Kasumi-1 (cell line): ENCODE measurements around the gene LONRF2.
"Not testable (repeated sequence)": the region's sequence is repeated elsewhere in the genome, so short reads cannot be mapped to it uniquely, and the experiment has no call there.

Experiments used
- DNase-seq, 2 experiments: peaks; one replicate each; lab custom pipeline; 2025; lab: John Stamatoyannopoulos, UW

Gene LONRF2

DNA sequence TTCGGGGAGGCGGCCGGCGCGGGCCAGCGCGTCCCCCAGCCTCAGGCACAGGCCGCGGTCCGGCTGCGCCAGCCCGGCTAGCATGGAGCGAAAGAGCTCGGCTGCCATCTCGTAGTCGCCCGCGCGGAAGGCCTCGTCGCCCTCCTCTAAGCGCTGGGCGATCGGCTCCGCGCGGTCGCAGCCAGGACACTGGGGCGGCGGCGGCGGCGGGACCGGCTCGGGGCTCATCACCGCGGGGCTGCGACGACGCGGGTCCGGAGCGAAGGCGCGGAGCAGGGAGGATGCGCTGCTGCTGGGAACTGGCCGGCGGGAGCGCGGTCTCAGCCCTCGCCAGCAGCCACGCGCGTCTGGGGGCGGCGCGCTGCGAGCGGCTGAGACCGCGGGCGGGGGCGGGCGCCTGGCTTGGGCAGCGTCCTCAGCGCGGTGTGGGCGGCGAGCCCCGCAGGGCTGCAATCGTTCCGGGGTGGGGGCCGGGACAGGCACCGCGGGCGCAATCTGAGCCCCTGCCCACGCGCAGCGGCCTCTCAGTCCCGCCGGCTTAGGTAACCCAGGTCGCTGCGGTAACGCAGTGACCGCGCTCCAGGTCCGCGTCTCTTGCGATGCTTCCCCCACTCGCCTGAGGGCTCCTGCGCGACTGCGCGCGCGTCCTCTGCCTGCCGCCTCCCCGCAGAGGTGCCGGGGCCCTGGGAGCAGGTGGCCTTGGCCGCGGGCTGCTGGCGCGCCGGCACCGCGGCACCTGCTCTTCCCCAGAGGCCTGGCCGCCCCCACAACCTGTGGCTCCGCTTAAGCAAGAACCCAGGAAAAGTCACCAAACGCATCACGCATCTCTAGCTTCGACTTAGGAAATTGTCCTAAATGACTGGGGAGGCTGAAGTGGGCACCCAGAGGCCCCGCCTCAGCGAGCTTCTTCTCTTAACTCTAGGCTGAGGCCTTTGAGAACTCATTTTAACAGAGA, at the start of gene LONRF2:
Gene LONRF2, minus strand, starts transcription at position 636 of the 955 bp plus-strand sequence. Its CDS starts 408 bp downstream, at position 228.
- no peak for DNase-seq

DNA sequence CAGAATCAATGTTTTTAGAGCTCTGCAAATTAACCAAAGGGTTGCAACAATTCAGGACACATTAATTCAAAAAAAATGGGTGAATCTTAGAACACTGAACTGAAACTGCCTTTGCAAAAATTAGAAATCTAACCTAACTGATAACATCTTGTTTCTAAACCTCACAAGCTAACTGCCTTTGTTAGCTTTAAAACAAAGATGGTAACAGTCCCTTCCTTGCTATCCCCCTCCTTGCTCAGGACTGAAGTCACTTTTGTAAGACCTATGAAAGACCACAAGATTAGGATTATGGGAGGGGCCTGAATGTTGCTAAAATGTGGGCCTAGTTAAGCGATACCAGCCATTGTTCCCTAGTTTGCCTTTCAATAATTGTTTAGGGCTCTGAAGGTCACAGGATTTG, 44.9 kb upstream of the LONRF2 start:
- DNase-seq, result no peak

DNA sequence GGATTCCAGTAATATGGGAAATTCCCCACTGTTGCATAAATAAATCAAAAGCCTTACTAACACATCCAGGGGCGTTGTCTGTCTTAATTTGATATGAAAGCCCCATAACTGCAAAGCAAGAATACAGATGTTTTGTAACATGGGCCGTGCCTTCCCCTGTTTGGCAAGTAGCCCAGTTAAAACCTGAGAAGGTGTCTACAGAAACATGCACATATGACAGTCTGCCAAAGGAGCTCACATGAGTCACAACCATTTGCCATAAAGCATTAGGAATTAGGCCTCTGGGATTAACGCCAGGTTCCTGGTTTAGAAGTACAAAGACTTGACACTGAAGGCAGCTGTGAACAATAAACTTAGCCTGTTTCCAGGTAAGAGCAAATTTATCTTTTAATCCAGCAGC, 43.1 kb upstream of the LONRF2 start:
- no peak for DNase-seq

DNA sequence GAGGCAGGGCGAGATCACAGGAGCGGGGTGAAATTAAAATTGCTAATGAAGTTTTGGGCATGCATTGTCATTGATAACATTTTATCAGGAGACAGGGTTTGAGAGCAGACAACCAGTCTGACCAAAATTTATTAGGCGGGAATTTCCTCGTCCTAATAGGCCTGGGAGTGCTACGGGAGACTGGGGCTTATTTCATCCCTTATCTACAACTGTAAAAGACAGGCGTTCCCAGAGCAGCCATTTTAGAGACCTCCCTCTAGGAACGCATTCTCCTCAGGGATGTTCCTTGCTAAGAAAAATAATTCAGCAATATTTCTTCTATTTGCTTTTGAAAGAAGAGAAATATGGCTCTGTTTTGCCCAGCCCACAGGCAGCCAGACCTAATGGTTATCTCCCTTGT, 40.0 kb upstream of the LONRF2 start:
- not testable (repeated sequence) for DNase-seq

DNA sequence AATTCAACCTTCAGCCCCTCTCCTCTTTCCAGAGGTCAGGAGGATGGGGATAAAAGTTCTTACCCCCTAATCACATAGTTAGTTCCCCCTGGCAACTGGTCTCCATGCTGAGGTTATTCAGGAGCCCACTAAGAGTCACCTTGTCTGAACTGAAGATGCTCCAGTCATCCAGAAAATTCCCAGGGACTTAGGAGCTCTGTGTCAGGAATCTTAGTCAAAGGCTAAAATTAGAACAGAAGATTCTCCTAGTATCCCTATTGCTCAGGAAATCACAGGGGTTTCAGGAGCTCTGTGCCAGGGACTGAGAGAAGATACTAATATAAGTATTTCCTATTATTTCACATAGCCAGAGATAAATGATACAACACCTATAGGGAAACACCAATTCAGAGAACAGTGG, 37.3 kb upstream of the LONRF2 start:
- no peak for DNase-seq

DNA sequence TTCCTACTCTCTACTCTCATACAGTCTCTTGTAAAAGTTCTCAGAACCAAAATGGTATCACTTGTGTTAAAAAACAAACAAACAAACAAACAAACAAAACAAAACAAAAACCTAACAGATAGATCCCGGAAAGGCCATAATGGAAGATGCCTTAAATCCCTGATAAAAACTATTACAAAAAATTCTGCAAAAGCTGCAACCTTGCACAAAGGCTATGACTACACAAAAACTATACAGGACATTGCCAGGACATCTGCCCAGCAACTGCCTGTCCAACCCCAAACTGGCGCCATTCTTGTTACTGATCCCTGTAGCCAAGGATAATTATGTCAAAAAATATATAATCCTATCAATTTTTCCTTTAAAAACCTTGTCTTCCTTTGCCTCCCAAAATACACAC, 36.3 kb upstream of the LONRF2 start:
- no peak for DNase-seq

DNA sequence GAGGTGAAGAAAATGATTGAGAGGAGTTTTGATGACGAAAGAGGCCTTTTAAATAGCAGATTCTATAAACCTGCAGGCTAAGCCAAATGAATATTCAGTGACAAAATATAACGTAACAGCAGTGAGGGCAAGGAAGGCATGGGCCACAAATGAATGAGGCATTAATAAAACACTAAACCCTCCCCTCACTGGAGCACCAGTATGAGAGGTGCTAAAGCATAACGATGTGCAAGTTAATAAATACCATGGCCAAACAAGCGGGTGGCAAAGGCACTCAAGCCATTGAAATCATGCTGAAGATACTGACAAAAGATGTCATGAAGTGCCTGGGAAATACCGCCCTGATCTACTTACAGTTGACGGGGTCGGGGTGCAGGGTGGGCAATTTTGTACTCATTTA, 30.2 kb upstream of the LONRF2 start:
- DNase-seq, result no peak

DNA sequence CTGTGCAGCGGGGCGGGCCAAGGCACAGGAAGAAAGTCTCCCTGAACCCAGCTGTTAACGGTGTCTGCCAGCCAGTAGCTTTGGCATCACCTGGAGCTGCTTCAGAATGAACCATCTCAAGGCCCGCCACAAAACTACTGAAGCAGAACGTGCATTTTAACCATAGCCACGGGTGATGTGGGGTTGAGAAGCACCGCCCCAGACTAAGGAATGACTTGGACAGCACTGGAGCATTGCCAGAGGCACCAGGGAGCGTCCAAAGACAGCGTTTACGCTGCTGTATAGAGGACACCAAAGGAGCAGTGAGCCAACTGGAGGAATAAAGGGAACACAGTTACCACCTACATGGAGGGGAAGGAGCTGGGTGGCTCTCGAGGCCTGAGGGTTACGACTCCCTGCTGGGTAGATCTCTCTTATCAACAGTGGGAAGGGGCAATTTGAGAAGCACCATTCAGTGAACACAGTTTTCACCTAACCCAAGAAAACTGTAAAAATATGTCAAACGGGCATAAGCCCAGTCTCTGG, 28.4 kb upstream of the LONRF2 start:
- no peak for DNase-seq

DNA sequence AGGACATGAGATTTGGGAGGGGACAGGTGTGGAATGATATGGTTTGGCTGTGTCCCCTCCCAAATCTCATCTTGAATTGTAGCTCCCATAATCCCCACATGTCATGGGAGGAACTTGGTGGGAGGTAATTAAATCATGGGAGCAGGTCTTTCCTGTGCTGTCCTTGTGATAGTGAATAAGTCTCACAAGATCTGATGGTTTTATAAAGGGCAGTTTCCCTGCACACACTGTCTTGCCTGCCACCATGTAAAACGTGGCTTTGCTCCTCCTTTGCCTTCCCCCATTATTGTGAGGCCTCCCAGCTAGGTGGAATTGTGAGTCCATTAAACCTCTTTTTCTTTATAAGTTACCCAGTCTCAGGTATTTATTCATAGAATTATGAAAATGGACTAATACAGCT, 22.8 kb upstream of the LONRF2 start:
- not testable (repeated sequence) for DNase-seq

DNA sequence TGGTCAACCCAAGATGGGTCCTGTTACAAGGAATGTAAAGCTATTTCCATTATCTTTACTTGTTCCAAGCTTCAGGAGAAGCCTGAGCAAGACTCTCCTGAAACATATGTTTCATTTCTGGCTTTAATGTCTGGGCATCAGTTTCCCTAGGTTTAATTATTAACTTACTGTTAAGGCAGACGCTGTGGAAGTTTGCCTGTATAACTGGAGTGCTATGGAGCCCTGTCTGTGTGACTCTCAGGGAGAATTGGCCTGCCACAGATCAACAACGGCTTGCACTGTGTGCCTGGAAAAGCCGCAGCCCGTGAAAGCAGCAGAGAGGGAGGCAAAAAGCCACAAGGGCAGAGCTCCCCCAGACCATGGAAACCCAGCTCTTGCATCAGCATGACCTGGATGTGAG, 22.1 kb upstream of the LONRF2 start:
- DNase-seq, result no peak

DNA sequence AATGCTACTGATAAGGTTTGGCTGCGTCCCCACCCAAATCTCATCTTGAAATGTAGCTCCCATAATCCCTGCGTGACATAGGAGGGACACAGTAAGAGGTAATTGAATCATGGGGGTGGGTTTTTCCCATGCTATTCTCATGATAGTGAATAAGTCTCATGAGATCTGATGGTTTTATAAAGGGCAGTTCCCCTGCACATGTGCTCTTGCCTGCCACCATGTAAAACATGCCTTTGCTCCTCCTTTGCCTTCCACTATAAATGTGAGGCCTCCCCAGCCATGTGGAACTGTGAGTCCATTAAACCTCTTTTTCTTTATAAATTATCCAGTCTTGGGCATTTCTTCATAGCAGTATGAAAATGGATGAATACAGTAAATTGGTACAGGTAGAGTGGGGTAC, 20.2 kb upstream of the LONRF2 start:
- not testable (repeated sequence) for DNase-seq

DNA sequence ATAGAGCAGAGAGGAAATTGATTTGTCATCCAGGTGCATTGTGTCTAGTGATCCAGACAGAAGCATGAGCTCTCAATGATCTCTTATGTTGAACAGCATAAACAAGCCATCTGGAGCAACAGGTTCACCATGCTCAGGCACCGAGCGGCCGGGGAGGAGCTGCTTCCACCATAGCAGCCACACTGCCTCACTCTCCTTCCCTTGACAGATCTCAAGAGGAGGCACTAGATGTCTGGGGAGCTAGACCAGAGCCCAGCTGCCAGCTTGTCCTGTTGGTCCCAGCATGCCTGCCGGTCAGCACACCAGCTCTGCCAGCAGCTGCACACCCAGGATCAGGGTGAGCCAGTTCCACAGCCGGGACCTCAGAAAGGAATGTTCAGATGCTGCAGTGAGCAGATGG, 17.5 kb upstream of the LONRF2 start:
- DNase-seq, result no peak

DNA sequence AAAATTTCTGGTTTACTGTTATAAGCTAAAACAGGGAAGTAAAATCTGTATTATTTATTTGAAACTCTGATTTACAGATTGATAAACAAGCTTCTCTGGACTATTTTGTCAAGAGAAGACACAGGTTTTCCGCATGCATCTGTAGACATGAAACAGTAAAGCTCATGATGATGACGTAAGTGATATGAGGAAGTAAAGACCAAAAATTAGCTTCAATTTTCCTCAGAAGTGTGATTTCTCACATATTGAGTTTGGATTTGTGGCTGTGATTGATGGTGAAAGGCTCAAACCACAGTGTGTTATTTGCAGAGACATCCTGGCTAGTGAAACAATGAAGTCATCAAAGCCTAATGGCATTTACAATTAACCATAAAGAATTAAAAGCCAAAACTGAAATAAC, 12.6 kb upstream of the LONRF2 start:
- no peak for DNase-seq

DNA sequence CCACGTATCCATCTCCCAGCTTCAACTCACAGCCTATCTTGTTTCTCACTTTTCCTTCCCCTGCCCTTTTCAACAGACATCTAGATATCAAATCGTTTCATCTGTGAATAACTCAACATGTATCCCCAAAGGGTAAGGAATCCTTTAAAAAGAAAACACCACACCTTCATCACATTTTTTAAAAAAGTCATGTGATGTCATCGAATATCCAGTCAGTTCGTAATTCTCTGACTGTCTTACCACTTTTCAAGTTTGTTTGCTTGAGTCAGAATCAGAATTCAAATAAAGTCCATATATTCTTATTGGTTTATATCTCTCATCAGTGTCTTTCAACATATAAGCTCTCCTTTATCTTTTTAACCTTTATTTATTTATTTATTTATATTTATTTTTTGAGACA, 5.4 kb upstream of the LONRF2 start:
- no peak for DNase-seq

DNA sequence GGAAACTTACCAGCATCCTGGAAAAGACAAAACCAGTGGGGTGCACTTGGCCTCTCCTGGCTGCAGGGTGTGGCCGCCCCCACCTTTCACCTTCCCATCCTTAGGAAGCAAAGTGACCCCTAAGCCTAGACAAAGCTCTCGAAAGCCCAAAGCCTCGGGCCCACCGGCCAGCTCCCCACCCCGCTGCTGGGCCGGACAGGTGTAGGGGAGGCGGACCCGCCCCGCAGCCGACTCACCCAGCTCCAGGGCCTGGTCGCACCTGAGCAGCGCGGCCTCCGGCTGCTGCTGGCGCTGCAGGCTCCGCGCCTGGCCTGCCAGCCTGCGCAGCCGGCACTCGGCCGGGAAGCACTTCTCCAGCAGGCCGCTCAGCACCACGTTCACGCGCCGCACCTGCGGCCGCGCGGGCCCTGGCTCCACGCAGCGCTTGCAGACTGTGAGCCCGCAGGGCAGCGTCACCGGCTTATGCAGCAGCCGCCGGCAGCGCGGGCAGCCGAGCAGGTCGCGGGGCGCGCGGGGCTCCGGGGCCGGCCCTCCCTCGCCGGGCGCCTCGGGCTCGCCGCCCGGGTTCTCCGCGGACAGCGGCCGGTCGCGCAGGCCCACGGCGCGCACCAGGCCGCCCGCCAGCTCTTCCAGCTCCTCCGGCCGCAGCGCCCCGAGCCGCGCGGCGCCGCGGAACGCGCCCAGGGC, 979 bp downstream of the LONRF2 start:
- DNase-seq, result peak in 1 of 2 experiments; percentile 24

DNA sequence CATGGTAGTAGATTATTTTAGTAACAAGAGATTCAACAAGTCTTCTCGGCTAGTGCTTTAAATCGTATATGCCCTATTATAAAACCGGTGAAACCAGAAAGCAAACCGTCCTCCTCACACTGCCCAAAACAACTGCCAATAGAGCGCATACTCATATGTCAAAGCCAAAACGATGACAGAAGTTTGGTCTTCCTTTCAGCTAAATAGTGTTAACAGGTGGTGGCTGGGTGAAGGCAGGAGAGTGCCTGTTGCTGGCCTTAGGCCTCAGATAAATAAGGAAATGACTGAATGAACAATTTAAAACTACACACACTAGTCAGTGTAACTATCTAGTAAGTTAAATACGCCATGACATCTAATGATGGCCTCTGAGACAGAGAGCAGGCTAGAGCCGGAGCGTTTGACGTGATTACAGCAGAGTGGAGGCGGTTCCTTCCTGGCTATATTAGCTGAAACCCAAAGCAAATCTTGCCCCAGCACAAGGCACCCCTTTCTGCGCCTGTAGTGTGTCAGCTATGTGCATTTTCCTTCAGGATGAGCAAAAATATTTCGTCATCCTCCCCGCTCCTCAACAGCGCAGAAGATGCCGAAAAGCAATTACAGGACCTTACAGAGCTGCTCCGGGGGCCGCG, 1.6 kb downstream of the LONRF2 start:
- DNase-seq, result no peak

DNA sequence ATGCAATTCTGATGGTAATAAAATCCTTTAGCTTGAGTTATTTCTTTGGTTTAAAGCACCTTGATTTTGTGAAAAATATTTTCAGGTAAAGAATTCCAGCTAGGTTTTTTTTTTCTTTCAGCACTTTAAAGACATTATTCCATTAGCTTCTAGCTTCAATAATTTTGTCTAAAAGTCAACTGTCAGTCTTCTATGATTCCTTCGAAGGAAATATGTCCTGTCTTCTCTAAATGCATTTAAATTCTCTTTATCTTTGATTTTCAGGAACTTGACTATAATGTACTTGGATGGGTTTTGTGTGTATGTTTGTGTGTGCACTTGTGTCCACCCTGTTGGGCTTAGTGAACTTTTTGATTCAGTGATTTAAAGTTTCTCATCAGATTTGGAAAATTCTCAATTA, 4.7 kb downstream of the LONRF2 start:
- DNase-seq, result peak in 1 of 2 experiments; percentile 27

DNA sequence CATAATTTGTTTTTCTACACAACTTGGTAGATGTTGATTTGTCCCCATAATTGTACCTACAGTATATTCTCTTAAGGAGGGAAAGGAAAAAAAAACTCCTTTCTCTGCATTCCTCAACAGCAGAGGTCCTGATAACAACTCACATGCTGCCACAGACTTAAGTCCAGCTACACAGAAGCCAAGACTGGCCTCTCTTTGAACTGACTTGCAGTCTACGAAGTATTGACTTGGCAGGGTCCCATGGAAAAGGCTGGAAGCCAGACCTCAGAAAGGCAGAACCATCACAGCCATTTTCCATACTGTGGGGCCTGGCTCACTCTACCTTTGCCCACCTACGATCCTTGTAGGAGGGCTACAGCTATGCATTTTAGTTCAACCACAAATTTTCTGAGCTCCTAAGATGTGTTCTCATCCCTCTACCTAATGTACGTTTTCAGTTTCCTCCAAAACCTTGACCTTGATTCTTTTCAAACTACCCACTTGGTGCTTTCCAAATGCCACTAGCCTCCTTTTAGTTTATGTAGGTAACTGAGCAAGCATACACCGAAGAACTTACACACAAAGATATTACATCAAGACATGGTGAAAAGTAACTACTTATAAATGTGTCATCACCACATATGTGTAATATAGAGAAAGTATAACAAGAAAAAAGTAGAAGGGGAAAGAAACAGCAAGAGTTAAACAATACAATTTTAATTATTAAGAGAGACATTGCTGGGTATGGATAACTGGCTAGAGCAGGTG, 12.2 kb downstream of the LONRF2 start:
- DNase-seq, result no peak

DNA sequence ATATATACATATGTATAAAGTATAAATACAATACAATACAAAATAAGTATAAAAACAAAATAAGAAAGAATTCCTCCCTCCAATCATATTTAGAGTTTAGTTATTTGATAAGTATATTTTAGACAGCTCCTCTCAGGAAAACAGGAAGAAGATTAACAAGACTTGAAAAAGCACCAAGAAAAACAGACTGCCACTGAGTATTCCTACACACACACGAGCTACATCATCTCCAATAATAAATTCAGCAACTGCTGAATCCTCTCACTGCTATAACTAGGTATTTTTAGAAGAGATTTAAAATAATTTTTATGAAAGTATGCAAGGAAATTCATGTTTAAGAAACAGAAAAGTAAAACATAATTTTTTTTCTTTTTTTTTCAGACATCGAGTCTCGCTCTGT, 13.0 kb downstream of the LONRF2 start:
- no peak for DNase-seq

DNA sequence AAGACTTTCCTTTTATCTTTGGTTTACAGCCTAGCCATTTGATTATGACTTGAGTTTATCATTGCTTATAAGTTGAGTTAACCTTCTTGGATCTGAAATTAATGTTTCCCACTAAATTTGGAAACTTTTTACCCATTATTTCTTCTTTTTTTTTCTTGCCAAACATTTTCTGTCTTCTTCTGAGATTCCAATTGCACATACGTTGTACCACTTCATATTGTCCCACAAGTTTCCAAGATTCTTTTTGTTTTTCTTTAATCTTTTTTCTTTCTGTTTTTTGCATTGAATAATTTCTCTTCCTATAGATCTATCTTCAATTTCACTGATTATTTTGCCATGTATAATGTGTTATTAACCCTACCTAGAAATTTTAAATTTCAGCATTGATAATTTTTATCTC, 18.6 kb downstream of the LONRF2 start:
- no peak for DNase-seq

DNA sequence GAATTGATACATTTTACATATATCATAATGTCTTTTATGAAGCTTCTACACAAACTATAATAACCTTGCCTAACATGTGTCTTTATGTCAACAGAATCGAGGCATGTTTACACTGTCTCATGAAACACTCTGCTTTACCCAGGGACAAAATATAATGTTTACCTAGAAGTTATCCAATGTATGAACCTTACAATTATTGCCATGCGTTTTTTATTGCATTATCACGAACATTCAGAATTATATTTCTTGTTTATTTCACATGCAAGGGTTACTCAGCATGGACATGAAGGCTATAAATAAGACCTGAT, 19.8 kb downstream of the LONRF2 start:
- DNase-seq, result no peak
